ENCODE data around the gene GSAP. TPM values are rescaled to one million over a fixed set of nuclear protein-coding genes. Genes with fewer than 3 reads are reported as not detected.
"Not testable (repeated sequence)": the region's sequence is repeated elsewhere in the genome, so short reads cannot be mapped to it uniquely, and the experiment has no call there.

Gene GSAP
- polyA plus RNA-seq (2013, experiment 1 of 2; ENCODE audit: insufficient read length): 0.17 TPM
- 0.36 TPM for polyA plus RNA-seq (2013, experiment 2 of 2; ENCODE audit: insufficient read length)

DNA sequence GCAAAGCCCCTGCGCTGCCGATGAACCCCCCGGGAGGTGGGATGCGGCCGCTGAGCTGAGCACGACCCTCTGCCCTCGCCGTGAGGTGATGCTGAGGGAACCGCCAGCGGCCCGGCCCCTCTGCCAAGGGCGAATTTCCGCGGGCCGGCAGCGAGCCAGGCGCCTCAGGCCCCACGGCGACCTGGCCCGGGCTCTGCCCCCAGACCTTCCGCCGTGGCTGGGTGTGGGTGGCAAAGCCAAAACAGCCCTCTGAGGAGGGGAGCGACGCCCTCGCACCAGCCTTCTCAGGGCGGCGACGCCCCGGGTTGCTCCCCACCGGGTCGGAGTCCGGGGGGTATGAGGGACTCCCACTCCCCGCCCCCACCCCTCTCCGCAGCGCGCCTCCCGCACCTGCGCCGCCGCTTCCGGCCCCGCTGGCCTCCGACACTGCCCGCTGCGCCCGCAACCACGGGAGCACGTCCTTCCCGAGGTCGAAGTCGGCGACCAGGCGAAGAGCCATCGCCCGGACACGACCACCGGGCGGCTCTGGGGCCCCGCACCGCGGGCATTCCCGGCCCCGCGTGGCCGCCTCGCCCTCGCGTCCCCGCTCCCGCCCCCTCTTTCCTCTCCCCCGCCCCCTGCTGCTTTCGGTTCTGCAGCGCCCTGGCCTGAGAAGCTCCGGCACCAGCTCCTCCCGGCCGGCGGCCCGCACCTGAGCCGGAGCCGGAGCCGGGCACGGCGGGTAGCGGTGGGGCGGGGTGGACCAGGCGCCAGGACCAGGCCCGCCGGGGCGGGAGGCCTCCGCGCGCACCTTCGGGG is at the start of gene GSAP:
TSS of gene GSAP (minus strand) at position 527 of the 798 bp plus-strand sequence. CDS start at position 499, 28 bp downstream.
- no peak for DNase-seq

- DNase-seq: no peak
These were observed 49.1 kb upstream of the GSAP start for GRCh38 chr7:77465256-77465655.

DNA sequence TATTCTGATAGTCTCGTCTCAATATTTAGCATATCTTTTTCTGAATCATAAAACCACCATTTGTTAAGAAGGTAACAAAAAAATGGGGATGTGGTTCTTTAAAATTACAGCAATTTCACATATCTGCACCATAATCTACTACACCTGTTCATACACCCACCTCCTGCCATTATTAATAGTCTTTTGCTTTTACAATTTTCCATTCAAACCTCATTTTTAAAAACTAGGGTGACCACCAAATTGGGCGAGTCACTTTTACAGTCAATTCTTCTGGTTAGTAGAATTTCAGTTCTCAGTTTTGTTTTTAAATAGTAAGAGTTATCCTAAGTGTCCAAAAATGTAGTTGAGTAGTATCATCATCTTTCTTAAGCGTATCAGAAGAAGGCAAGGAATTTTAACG is 48.4 kb upstream of the GSAP start:
- no peak for DNase-seq

DNA sequence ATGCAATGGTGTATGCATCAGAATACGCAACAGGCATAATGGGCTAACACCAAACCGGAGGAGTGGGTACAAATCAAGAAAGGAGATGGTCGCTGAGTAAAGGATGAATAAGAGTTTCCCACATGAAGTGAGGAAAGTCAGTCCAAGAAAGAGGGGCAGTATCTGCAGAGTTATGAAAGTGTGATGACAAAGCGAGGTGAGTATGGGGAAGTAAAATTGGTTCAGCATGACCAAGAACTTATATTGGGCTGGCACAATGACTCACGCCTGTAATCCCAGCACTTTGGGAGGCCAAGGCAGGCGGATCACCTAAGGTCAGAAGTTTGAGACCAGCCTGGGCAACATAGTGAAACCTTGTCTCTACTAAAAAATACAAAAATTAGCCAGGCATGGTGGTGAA is 47.5 kb upstream of the GSAP start:
- DNase-seq: not testable (repeated sequence)

- no peak for DNase-seq
These were observed 45.7 kb upstream of the GSAP start for GRCh38 chr7:77461842-77462241.

DNA sequence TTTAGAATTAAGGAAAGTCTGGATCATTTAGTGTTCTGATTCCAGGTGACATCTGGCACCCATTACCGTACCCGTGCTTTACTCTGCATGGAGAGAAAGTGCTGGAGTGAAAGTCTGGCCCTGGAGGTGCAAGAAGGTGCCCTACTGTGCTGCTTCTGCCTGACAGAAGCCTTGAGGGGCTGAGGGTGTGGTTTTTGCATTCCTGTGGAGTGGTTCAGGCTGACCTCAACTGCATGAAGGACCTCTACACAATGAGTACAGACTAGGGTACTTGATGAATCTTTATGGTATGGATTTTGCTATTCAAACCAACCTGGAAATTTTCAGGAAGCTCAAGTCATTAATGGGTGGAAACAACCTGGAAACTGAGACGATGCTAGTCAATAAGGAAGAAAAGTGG is 45.1 kb upstream of the GSAP start:
- no peak for DNase-seq

DNA sequence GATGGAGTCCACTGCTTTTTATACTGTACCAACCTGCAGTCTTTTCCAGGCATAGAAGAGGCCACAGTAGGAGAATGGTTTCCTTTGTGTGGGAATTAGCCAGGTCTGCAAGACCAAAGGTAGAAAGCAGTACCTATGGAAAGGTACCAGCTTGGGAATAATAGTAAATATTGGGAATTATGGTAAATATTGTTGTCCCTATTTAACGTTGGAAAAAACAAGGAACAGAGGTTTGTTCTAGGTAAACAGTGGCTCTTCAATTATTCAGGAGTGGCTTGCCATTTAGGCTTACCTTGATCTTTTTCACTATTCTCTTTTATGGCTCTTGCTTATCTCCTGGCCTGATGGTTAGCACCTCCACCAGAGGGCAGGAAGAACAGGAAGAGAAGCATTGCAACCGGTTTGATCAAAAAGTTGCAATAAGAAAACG is 43.9 kb upstream of the GSAP start:
- no peak for DNase-seq

DNA sequence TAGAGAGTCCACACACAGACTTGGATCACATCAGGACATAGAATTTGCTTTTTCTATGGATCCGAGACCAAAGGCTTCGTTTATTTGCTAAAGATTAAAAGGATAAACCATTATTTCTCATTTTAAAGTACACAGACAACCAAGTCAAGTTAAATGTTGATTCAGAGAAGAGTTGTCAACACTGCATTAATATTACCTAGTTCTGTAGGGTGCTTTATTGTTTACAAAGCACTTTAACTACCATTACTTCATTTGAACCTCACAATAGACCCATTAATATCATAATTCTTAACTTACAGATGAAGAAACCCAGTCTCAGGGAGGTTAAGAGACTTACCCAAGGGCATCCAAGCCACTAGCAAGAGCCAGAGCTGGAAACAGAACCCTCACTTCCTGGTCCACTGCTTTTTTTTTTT is 43.2 kb upstream of the GSAP start:
- DNase-seq: no peak

DNA sequence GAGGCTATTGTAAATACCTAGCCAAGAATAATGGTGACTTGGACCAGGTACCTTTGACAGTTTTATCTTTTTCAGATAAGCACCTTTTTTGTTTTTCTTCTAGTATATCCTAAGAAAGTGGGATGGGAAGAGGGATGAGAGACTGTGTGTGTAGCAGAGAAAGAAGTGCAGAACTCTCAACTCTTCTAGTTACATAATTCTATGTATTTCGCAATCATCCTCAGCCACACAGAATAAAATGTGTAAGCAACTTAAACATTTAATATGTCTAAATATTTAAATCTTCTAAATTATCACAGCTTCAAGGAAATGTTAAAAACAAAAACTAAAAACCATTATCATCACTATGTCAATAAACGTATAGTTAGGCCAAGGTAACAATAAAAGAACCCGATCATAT is 42.6 kb upstream of the GSAP start:
- no peak for DNase-seq

- DNase-seq: no peak
These were observed 41.6 kb upstream of the GSAP start for GRCh38 chr7:77457779-77458178.

- no peak for DNase-seq
These were observed 40.5 kb upstream of the GSAP start for GRCh38 chr7:77456696-77457095.

DNA sequence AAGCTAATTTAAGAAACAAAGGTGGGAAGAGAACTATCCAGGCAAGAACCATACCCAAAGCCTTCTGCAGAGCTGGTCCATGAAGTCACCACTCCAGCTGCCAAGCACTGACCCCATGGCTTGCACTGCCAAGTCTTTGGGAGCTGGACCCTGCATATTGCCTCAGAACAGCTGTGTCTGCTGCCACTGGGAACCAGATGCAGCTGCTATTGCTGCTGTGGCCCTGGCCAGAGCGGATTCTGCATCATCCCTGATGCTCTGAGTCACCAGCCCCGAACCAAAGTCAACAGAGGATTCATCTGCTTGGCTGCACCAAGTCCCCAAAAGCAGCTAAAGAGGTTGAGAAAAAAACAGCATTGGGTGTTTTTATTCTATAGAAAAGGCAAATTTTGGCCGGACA is 39.2 kb upstream of the GSAP start:
- DNase-seq: peak; percentile 79

- no peak for DNase-seq
These were observed 38.7 kb upstream of the GSAP start for GRCh38 chr7:77454802-77455201.

DNA sequence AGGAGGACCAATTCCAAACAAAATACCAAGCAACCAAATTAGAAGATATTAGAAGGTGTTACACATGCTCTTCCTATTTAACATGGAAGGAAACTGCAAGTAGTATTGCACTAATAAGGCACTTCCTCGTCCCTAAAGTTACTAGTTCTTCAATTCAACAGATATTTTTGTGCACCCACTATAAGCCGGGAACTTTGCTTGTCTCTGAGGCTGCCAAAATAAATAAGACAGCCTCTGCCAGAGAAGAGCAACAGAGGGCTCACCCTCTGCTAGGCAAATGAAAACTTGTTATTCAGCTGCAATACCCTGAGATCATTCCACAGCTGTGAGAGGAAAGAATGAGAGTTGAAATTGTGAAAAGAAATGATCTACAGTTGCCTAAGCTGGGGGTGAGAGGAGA is 37.4 kb upstream of the GSAP start:
- peak; percentile 49 for DNase-seq

GRCh38 chr7:77451950-77452349 is 35.8 kb upstream of the GSAP start:
- DNase-seq: not testable (repeated sequence)

- DNase-seq: no peak
These were observed 34.5 kb upstream of the GSAP start for GRCh38 chr7:77450613-77451012.

DNA sequence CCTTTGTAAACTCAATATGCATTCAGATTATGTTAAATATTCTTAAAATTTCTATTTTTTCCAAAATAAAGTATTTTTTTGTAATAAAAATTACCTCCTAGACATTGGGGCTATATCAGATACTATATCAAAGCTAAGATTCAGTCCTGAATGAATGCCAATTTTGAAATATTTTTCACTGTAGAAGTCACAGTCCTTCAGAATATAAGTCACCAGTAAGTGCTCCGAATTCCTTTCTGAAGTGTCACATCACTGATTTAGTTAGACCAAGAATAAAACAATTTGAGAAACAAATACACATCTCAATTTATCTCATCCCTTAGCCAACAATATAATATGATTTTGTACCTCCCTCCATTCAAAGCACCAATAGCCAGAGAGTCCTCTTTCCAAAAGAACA is 33.9 kb upstream of the GSAP start:
- peak; percentile 68 for DNase-seq

- no peak for DNase-seq
These were observed 31.5 kb upstream of the GSAP start for GRCh38 chr7:77447616-77448015.

GRCh38 chr7:77444123-77444522 is 28.0 kb upstream of the GSAP start:
- DNase-seq: no peak

GRCh38 chr7:77443042-77443441 is 26.9 kb upstream of the GSAP start:
- no peak for DNase-seq

GRCh38 chr7:77442636-77443035 is 26.5 kb upstream of the GSAP start:
- DNase-seq: peak; percentile 63

- DNase-seq: no peak
These were observed 24.9 kb upstream of the GSAP start for GRCh38 chr7:77441046-77441445.

DNA sequence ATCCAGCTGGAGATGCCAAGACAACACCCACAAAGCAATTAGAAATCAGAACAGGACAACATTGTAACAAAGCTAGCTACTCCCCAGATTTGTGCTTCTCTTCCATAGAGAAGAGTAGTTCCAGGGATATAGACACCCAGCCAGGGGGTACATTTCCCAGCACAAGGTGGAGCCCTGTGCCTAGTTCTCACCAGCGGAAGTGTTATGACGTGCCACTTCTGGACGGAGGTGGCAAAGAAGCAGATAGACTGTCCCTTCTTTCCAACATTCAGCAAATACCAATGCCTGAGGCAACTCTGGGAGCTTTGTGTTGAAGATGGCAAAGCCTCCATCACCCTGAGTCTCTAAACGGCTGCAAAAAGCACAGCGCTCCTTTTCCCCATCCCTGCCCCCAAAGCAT is 23.4 kb upstream of the GSAP start:
- peak; percentile 33 for DNase-seq

DNA sequence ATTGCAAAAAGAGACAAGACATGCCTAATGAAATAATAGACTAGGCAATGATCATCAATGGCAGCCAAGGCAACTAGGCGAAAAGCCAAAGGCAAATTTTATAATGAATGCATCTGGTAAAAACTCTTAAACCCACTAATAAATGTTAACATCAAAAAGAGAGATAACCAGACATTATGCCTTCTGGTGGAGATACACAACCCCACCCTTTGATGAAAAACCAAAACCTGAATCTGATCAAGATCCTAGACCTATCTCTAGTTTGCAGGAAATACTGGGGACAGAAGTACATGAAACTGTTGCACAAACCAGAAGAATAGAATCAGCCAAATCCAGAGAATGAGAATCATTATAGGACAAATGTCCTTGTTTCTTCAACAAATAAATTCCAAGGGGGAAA is 22.0 kb upstream of the GSAP start:
- DNase-seq: no peak
